Loucy (cell line): ENCODE data around the gene POLR2F.

Experiments
- EZH2phosphoT487 ChIP-seq: fragments of 200-600 bp; IDR thresholded peaks from 2 replicates; pipeline ENCODE4 v1.6.1; 2018; ENCODE audit warnings: antibody characterized with exemption, mild to moderate bottlenecking, moderate library complexity, borderline replicate concordance
- TF ChIP-seq, protein P1 (sequence below): fragments of 200-600 bp; sonication (generic); conservative IDR thresholded peaks from 2 replicates; pipeline ENCODE4 v1.5.1; 2014; ENCODE audit warnings: mild to moderate bottlenecking, antibody characterized with exemption, low read length

GRCh38 chr22:37951305-37951704, 2.2 kb upstream of the POLR2F start:
- TF ChIP-seq, protein P1, sequence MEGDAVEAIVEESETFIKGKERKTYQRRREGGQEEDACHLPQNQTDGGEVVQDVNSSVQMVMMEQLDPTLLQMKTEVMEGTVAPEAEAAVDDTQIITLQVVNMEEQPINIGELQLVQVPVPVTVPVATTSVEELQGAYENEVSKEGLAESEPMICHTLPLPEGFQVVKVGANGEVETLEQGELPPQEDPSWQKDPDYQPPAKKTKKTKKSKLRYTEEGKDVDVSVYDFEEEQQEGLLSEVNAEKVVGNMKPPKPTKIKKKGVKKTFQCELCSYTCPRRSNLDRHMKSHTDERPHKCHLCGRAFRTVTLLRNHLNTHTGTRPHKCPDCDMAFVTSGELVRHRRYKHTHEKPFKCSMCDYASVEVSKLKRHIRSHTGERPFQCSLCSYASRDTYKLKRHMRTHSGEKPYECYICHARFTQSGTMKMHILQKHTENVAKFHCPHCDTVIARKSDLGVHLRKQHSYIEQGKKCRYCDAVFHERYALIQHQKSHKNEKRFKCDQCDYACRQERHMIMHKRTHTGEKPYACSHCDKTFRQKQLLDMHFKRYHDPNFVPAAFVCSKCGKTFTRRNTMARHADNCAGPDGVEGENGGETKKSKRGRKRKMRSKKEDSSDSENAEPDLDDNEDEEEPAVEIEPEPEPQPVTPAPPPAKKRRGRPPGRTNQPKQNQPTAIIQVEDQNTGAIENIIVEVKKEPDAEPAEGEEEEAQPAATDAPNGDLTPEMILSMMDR = no peak
- TF ChIP-seq EZH2phosphoT487 = no peak
